Fibroblast of villous mesenchyme (primary cell): Measurements from ENCODE around the gene BMP2K. TPM values are rescaled to one million over a fixed set of nuclear protein-coding genes. Genes with fewer than 3 reads are reported as not detected.
"Not testable (repeated sequence)": the region's sequence is repeated elsewhere in the genome, so short reads cannot be mapped to it uniquely, and the experiment has no call there.

Experiments used
- DNase-seq: peaks from one replicate; pipeline ENCODE4 v3.0.0-alpha.2; 2010; ENCODE audit warnings: low read depth
- H3K4me3 ChIP-seq: 2 replicates; pipeline ENCODE4 v1.5.1; 2011; ENCODE audit warnings: low read depth, mild to moderate bottlenecking, low read length
- CTCF ChIP-seq: IDR thresholded peaks from 2 replicates; pipeline ENCODE4 v1.5.1; 2012; ENCODE audit warnings: low read depth, mild to moderate bottlenecking, low read length; ENCODE audit not compliant: insufficient read depth
- total RNA-seq: library from RNA; depleted of rRNA; stranded (reverse); fragments of >200 nt; gene quantifications from 2 replicates; pipeline ENCODE4 v1.2.3, GENCODE V29; 2012

BMP2K gene
- total RNA-seq, 1 donor, result 173 TPM

- H3K4me3 ChIP-seq, result no peak overlapping the region
- no peak for TF ChIP-seq CTCF
- DNase-seq, result peak; percentile 38
Measured at GRCh38 chr4:78845472-78845871, 69.3 kb downstream of the BMP2K start.

DNA sequence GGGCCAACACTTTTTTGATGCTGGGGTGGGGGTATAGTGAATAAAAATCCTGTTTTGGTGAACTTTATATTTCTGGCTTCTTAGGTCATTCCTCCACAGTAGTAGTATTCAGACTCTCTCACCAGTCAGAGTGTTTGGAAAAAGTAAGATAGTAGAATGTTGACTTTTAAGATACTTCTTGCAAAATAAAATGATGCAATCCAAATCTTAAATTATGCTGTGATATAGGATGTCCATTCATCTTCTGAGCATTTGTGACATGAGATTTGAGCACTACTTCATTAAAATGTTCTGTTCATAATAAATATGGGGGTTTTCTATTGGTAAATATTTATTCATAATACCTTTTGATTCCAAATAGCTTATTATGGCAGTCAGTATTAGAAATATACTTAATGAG, 70.1 kb downstream of the BMP2K start:
- no peak for TF ChIP-seq CTCF
- no peak overlapping the region for H3K4me3 ChIP-seq
- no peak for DNase-seq

DNA sequence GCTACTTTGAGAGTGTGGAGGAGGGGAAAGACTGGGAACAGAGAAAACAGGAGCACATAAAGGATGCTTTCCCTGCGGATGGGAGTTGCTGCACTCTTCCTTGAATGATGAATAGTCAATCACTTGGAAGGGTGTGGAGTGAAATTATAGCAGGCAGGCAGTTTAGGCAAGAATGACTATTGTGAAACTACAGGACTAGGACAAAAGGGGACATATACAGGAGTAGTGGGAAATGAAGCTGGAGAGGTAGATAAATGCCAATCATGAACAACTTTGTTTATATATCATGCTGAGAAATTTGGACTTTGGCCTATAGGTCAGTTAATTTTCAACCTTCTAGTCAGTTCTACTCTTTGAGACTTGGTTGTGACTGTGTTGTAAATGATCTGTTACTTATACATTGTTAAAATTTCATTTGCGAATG, 86.2 kb downstream of the BMP2K start:
- TF ChIP-seq CTCF, result no peak
- H3K4me3 ChIP-seq, result no peak overlapping the region
- no peak for DNase-seq

DNA sequence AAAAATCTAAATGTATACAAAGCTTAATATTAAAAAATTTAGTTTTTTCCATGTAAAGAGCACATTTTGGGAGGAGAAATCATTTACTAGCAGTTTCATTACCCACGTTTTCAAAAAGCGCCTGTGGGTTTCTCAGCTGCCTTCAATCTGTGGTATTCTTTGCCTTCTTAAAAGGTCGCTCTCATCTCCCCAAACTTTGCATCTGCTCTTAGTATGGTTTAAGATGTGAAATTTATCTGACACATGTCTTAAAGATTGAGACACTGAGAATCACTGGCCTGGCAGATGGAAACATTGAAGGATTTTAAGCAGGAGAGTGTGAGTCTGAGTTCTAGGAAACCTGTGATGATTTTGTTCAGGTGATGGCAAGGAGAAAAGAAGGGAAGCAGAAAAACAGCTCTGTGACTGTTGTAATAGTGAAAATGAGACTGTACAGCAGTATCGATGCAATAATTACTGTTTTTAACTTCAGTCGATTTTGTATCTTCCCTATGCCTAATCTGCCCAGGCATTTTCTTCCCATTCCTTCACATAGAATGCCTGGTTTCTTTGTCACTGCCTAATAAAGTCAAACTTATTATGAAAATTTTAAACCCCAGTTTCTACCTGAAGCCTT, 87.2 kb downstream of the BMP2K start:
- H3K4me3 ChIP-seq, result no peak overlapping the region
- TF ChIP-seq CTCF, result no peak
- DNase-seq, result no peak

- no peak overlapping the region for H3K4me3 ChIP-seq
- DNase-seq, result no peak
- no peak for TF ChIP-seq CTCF
Measured at GRCh38 chr4:78863991-78864390, 87.8 kb downstream of the BMP2K start.

GRCh38 chr4:78864405-78865024, 88.4 kb downstream of the BMP2K start:
- peak; percentile 69 for TF ChIP-seq CTCF

GRCh38 chr4:78865451-78865850, 89.3 kb downstream of the BMP2K start:
- DNase-seq, result no peak
- TF ChIP-seq CTCF, result no peak
- no peak overlapping the region for H3K4me3 ChIP-seq

More at GRCh38 chr4:78864405-78865024, 88.4 kb downstream of the BMP2K start:
- DNase-seq, result peak; percentile 89
- H3K4me3 ChIP-seq, result no peak overlapping the region

GRCh38 chr4:78868712-78869111, 92.6 kb downstream of the BMP2K start:
- not testable (repeated sequence) for H3K4me3 ChIP-seq, DNase-seq
